Thyroid gland (tissue), 4 donors: Measurements from ENCODE around the gene PSRC1. TPM values are rescaled to one million over a fixed set of nuclear protein-coding genes. Genes with fewer than 3 reads are reported as not detected.

ENCODE experiments used
- DNase-seq, 2 donors: peaks; one replicate each; pipeline ENCODE4 v3.0.0-alpha.2; 2019
- H3K27ac ChIP-seq, 3 donors: fragments of 200-600 bp; sonication (generic); 1 replicate in 2 of 3; 2 replicates in 1 of 3; pipeline ENCODE4 v1.5.1; 2016 to 2019; ENCODE audit warnings: mild to moderate bottlenecking in 1 of 3, moderate library complexity in 1 of 3
- H3K27me3 ChIP-seq: fragments of 200-600 bp; sonication (generic); one replicate; pipeline ENCODE4 v1.5.1; 2019
- H3K36me3 ChIP-seq, 2 donors: fragments of 200-600 bp; sonication (generic); one replicate each; pipeline ENCODE4 v1.5.1; 2016 to 2019
- H3K4me1 ChIP-seq, 2 donors: fragments of 200-600 bp; sonication (generic); one replicate each; pipeline ENCODE4 v1.5.1; 2017 to 2019
- H3K4me3 ChIP-seq, 3 donors: fragments of 200-600 bp; sonication (generic); replicated peaks in 1 of 3; 1 replicate in 2 of 3; 2 replicates in 1 of 3; pipeline ENCODE4 v1.5.1; 2016; ENCODE audit warnings: mild to moderate bottlenecking in 1 of 3
- H3K9me3 ChIP-seq: fragments of 200-600 bp; sonication (generic); one replicate; pipeline ENCODE4 v1.5.1; 2017
- CTCF ChIP-seq, 6 experiments: fragments of 200-600 bp in 3 of 6; fragments of 450-650 bp in 3 of 6; sonication (generic) in 3 of 6; IDR thresholded peaks; one replicate each; pipeline ENCODE4 v1.5.1; 2016 to 2019; ENCODE audit warnings: antibody characterized with exemption in 6 of 6, mild to moderate bottlenecking in 2 of 6, inconsistent platforms in 1 of 6, moderate library complexity in 1 of 6
- POLR2A ChIP-seq, 2 donors: fragments of 450-650 bp; IDR thresholded peaks; one replicate each; pipeline ENCODE4 v1.6.1; 2017; ENCODE audit warnings: antibody characterized with exemption in 2 of 2, mild to moderate bottlenecking in 2 of 2, moderate library complexity in 1 of 2
- WGBS, 2 donors: methylation state at CpG; one replicate each; pipeline ENCODE4 v1.1.5; 2017; 5-methylcytosine and 5-hydroxymethylcytosine counted together
- intact Hi-C: fragments of 100-400 bp; cut with DNase I; formaldehyde crosslinking; loops from one replicate; pipeline ENCODE4 v1.15.1; 2023
- total RNA-seq, 4 donors: library from RNA; depleted of rRNA; stranded (reverse); fragments of >200 nt; gene quantifications; one replicate each; pipeline ENCODE4 v1.2.3, GENCODE V29; 2016

PSRC1 gene
- total RNA-seq, 4 donors from 2014 or later, result 1.0 to 4.0 (median 2.2) TPM

DNA sequence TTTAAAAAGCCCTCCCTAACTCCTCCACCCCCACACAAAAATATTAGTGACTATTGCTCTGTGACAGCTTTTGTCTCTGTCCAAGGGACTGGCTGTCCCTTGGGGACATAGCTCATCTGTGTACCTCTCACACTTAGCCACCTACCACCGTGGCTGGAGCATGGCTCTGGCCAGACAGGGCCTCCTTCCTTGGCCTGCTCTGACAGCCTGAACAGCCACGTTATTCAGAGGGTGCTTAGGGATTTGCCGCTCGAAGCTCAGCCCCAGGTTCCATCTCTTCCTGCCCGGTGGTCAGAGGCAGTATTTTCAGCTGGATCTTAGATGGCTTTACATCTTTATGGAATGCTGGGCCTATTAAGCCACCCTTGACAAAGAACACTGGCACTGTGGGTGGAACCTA, 39.7 kb downstream of the PSRC1 start:
- no peak overlapping the region for H3K4me3 ChIP-seq
- H3K4me1 ChIP-seq, result peaks cover 0 to 24% of the 10 kb centered on the region in 2 donors
- no peak for DNase-seq
- no peak for TF ChIP-seq CTCF (IDR thresholded peaks at IDR 0.05)
- TF ChIP-seq POLR2A (IDR thresholded peaks at IDR 0.05), result no peak
- H3K9me3 ChIP-seq, result no peaks in the 10 kb centered on the region
- intact Hi-C loops, result no loop called here
- no peaks in the 10 kb centered on the region for H3K27me3 ChIP-seq
- 54 to 64% methylated on average over 2 to 5 of the region's 5 CpGs for WGBS, 2 donors
- no peak overlapping the region for H3K27ac ChIP-seq
- H3K36me3 ChIP-seq, result peaks cover 2 to 9% of the 10 kb centered on the region in 2 donors

- Histone ChIP-seq H3K27ac (no peak overlapping the region), H3K4me1 (peaks cover 0 to 24% of the 10 kb centered on the region in 2 donors), H3K4me3 (no peak overlapping the region), H3K9me3 (no peaks in the 10 kb centered on the region), H3K27me3 (no peaks in the 10 kb centered on the region), H3K36me3 (peaks cover 11 to 17% of the 10 kb centered on the region in 2 donors)
- TF ChIP-seq CTCF (IDR thresholded peaks at IDR 0.05) (no peak), POLR2A (IDR thresholded peaks at IDR 0.05) (no peak)
- 58 to 63% methylated on average over 7 of the region's 7 CpGs for WGBS, 2 donors
- intact Hi-C loops, result no loop called here
- no peak for DNase-seq
These were observed 40.6 kb downstream of the PSRC1 start for GRCh38 chr1:109242387-109242786.

DNA sequence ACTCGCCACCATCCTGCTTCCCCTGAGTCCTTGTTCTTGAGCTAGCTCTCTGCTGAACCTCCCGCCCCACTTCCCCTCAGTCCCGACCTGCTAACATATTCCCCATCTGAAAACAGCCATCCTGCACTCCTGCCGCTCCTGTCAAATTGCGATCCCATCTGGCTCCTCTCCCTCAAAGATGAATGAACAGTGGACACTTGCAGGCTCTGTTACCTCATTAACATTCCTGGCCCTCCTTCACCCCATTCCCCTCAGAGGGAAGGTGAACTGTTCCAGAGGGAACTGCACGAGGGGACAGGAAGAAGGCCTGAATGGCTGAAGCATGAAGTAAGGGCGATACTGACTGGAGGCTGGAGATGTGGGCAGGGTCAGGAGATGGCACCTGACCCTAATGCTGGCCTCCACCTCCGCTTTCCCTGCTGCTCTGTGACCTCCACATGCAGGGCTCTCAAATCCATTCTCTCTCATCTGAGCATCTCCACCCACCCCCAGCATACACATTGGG, 41.1 kb downstream of the PSRC1 start:
- Histone ChIP-seq H3K36me3 (peaks cover 16 to 22% of the 10 kb centered on the region in 2 donors), H3K4me3 (no peak overlapping the region), H3K4me1 (peaks cover 0 to 24% of the 10 kb centered on the region in 2 donors), H3K27me3 (no peaks in the 10 kb centered on the region), H3K27ac (no peak overlapping the region), H3K9me3 (no peaks in the 10 kb centered on the region)
- TF ChIP-seq POLR2A (IDR thresholded peaks at IDR 0.05) (no peak), CTCF (IDR thresholded peaks at IDR 0.05) (no peak)
- DNase-seq, result no peak
- 37 to 43% methylated on average over 8 of the region's 8 CpGs for WGBS, 2 donors
- intact Hi-C loops, result no loop called here

- Histone ChIP-seq H3K27me3 (no peaks in the 10 kb centered on the region), H3K4me1 (peaks cover 0 to 24% of the 10 kb centered on the region in 2 donors), H3K4me3 (no peak overlapping the region), H3K36me3 (peaks cover 21 to 28% of the 10 kb centered on the region in 2 donors), H3K27ac (no peak overlapping the region), H3K9me3 (no peaks in the 10 kb centered on the region)
- intact Hi-C loops, result no loop called here
- DNase-seq, result peak in 1 of 2 donors; percentile 40
- TF ChIP-seq POLR2A (IDR thresholded peaks at IDR 0.05), result no peak
- no peak for TF ChIP-seq CTCF (IDR thresholded peaks at IDR 0.05)
- 38 to 53% methylated on average over 6 of the region's 6 CpGs for WGBS, 2 donors
These were observed 41.6 kb downstream of the PSRC1 start for GRCh38 chr1:109241344-109241743.

- peak; percentile 54 to 66 for DNase-seq
- no peak overlapping the region for H3K4me3 ChIP-seq
- peaks cover 30 to 37% of the 10 kb centered on the region in 2 donors for H3K36me3 ChIP-seq
- intact Hi-C loops, result no loop called here
- TF ChIP-seq CTCF (IDR thresholded peaks at IDR 0.05), result no peak
- no peaks in the 10 kb centered on the region for H3K9me3 ChIP-seq
- H3K4me1 ChIP-seq, result peaks cover 0 to 24% of the 10 kb centered on the region in 2 donors
- 18 to 34% methylated on average over 15 to 20 of the region's 26 CpGs for WGBS, 2 donors
- peak overlapping the region; percentile 2 to 60 (median 39) for H3K27ac ChIP-seq
- no peaks in the 10 kb centered on the region for H3K27me3 ChIP-seq
These were observed 42.5 kb downstream of the PSRC1 start for GRCh38 chr1:109240158-109241152.
